AG10803 (cell line): Measurements from ENCODE around the gene CCSER1.

Source experiments
- DNase-seq: peaks from one replicate; pipeline ENCODE4 v3.0.0; 2010; ENCODE audit warnings: low read depth
- H3K4me3 ChIP-seq: 2 replicates; pipeline ENCODE4 v1.5.1; 2011; ENCODE audit warnings: mild to moderate bottlenecking, low read length, control low read depth
- CTCF ChIP-seq: conservative IDR thresholded peaks from 2 replicates; pipeline ENCODE4 v1.5.1; 2011; ENCODE audit warnings: mild to moderate bottlenecking, low read length, control low read depth, inconsistent platforms

The CCSER1 gene

GRCh38 chr4:90445380-90445779 is 318.2 kb downstream of the CCSER1 start:
- H3K4me3 ChIP-seq, result no peak overlapping the region
- no peak for TF ChIP-seq CTCF
- no peak for DNase-seq

- DNase-seq, result no peak
- TF ChIP-seq CTCF, result no peak
- H3K4me3 ChIP-seq, result no peak overlapping the region
These were observed 322.4 kb downstream of the CCSER1 start for GRCh38 chr4:90449626-90450025.

- DNase-seq, result no peak
- TF ChIP-seq CTCF, result no peak
These were observed 329.7 kb downstream of the CCSER1 start for GRCh38 chr4:90456891-90457290.

DNA sequence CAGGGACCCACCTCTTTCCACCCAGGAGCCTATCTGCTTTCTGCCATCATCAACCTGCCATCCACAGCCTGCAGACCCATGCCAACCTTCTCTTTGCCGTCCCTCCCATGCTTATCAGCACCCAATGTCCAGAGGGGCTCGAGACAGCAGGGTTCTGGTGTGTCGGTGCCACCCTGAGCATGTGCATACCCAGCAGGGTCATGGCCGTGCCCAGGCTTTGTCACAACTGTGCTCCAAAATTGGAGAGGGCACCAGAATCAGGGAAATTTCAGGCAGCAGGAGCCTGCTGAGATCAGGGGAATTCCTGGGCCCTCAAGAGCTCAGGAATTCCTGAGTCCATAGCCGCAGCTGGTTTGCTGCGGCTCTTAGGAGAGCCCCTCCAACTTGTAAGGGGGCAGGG is 330.6 kb downstream of the CCSER1 start:
- H3K4me3 ChIP-seq, result no peak overlapping the region
- no peak for TF ChIP-seq CTCF
- DNase-seq, result no peak

More at GRCh38 chr4:90456891-90457290, 329.7 kb downstream of the CCSER1 start:
- no peak overlapping the region for H3K4me3 ChIP-seq

GRCh38 chr4:90458576-90458975 is 331.4 kb downstream of the CCSER1 start:
- DNase-seq, result no peak

DNA sequence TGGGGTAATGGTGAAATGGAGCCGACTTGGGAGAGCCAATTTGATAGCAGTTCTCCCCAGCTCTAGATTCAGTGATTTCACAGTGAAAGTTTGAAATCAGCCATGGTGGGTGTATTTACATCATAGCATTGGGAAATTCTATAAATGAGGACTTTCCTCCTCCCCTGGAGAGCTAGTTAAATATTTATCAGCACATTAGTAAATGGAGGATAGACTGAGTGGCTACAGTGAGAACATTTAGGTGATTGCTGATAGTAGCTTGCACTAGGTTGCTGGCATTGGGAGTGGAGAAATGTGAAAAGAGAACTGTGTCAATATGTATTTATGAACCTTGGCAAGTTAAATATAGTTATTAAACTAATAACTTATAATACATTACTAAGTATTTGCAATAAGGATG is 347.3 kb downstream of the CCSER1 start:
- no peak overlapping the region for H3K4me3 ChIP-seq
- DNase-seq, result no peak
- TF ChIP-seq CTCF, result no peak

More at GRCh38 chr4:90458576-90458975, 331.4 kb downstream of the CCSER1 start:
- no peak overlapping the region for H3K4me3 ChIP-seq
- no peak for TF ChIP-seq CTCF

DNA sequence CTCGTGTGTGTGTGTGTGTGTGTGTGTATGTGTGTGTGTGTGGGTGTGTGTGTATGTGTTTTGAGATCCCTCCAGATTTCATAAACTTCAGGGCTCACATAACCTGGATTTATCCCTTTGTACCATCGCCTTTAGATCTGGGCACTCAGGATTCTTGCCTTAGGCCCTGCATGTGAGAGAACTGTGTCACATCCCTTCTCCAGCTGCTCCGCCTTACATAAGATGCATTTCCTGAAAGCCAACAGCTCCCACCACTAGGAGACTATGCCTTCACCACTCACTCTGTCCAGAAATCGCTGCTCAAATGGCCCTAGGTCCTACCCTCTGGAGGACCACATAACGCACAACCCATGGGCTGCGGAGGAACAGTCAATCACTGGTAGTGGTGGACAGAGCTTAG is 348.8 kb downstream of the CCSER1 start:
- no peak for TF ChIP-seq CTCF
- H3K4me3 ChIP-seq, result no peak overlapping the region
- no peak for DNase-seq
